Measurements from ENCODE around the gene CHAF1A. TPM values are rescaled to one million over a fixed set of nuclear protein-coding genes. Genes with fewer than 3 reads are reported as not detected.

CHAF1A gene
- polyA plus RNA-seq, 12 donors, result 7.8 to 25.9 (median 11.3) TPM; not detected in 1

GRCh38 chr19:4454747-4455718 lies 52.6 kb downstream of the CHAF1A start:
- peak; percentile 47 for DNase-seq

- peak; percentile 80 for DNase-seq
Measured at GRCh38 chr19:4455719-4456475, 53.5 kb downstream of the CHAF1A start.

- peak; percentile 66 for DNase-seq
Measured at GRCh38 chr19:4456476-4456842, 54.0 kb downstream of the CHAF1A start.

- DNase-seq, result peak; percentile 83
Measured at GRCh38 chr19:4456843-4457653, 54.6 kb downstream of the CHAF1A start.

- peak; percentile 97 for DNase-seq
Measured at GRCh38 chr19:4457654-4458395, 55.4 kb downstream of the CHAF1A start, which contains the start of gene UBXN6. Gene UBXN6, minus strand, starts transcription at chr19:4457794. Its CDS starts 97 bp downstream, at chr19:4457697.

GRCh38 chr19:4464815-4465581 lies 62.6 kb downstream of the CHAF1A start:
- no peak for DNase-seq

- no peak for DNase-seq
Measured at GRCh38 chr19:4467835-4468234, 65.4 kb downstream of the CHAF1A start.

GRCh38 chr19:4471403-4472173 lies 69.1 kb downstream of the CHAF1A start:
- peak; percentile 100 for DNase-seq

GRCh38 chr19:4472174-4472974 lies 69.9 kb downstream of the CHAF1A start, which contains the start of gene HDGFL2:
Gene HDGFL2, plus strand, starts transcription at chr19:4472297. Its CDS starts 54 bp downstream, at chr19:4472351.
- DNase-seq, result no peak

- no peak for DNase-seq
Measured at GRCh38 chr19:4473011-4473762, 70.7 kb downstream of the CHAF1A start.

GRCh38 chr19:4473763-4474513 lies 71.5 kb downstream of the CHAF1A start:
- DNase-seq, result no peak

GRCh38 chr19:4474514-4475022 lies 72.1 kb downstream of the CHAF1A start:
- DNase-seq, result peak; percentile 76

GRCh38 chr19:4477034-4477801 lies 74.8 kb downstream of the CHAF1A start:
- DNase-seq, result no peak

GRCh38 chr19:4482721-4483364 lies 80.4 kb downstream of the CHAF1A start:
- DNase-seq, result no peak

- DNase-seq, result no peak
Measured at GRCh38 chr19:4483385-4483784, 80.9 kb downstream of the CHAF1A start.
